ENCODE measurements around the gene CCSER1.

GRCh38 chr4:90614371-90614770 is 487.2 kb downstream of the CCSER1 start:
- TF ChIP-seq CTCF (IDR thresholded peaks at IDR 0.05) (no peak), POLR2A (IDR thresholded peaks at IDR 0.05) (no peak)
